GM12801 (cell line): ENCODE measurements around the gene OR4S1.
"Not testable (repeated sequence)": the region's sequence is repeated elsewhere in the genome, so short reads cannot be mapped to it uniquely, and the experiment has no call there.

Experiments used
- TF ChIP-seq, protein P1 (sequence below): IDR thresholded peaks from one replicate; pipeline ENCODE4 v1.5.1; 2011; ENCODE audit warnings: control low read depth; ENCODE audit not compliant: insufficient read length; ENCODE audit errors: extremely low read depth

Gene OR4S1, protein sequence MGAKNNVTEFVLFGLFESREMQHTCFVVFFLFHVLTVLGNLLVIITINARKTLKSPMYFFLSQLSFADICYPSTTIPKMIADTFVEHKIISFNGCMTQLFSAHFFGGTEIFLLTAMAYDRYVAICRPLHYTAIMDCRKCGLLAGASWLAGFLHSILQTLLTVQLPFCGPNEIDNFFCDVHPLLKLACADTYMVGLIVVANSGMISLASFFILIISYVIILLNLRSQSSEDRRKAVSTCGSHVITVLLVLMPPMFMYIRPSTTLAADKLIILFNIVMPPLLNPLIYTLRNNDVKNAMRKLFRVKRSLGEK

DNA sequence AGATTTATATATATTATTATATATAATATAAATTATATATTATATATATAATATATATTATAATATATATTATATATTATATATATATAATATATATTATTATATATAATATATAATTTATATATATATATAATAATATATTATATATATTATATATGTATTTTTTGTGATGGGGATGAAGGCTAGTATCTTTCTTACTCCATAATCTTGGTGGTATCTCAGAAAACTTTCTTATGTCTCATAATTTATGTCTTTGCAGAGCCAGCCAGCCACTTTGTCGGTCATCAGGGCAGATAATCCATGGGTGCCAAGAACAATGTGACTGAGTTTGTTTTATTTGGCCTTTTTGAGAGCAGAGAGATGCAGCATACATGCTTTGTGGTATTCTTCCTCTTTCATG, at the start of gene OR4S1:
TSS of gene OR4S1 (plus strand) at position 301 of the 400 bp plus-strand sequence. CDS start at position 301, 0 bp downstream.
- TF ChIP-seq, protein P1, sequence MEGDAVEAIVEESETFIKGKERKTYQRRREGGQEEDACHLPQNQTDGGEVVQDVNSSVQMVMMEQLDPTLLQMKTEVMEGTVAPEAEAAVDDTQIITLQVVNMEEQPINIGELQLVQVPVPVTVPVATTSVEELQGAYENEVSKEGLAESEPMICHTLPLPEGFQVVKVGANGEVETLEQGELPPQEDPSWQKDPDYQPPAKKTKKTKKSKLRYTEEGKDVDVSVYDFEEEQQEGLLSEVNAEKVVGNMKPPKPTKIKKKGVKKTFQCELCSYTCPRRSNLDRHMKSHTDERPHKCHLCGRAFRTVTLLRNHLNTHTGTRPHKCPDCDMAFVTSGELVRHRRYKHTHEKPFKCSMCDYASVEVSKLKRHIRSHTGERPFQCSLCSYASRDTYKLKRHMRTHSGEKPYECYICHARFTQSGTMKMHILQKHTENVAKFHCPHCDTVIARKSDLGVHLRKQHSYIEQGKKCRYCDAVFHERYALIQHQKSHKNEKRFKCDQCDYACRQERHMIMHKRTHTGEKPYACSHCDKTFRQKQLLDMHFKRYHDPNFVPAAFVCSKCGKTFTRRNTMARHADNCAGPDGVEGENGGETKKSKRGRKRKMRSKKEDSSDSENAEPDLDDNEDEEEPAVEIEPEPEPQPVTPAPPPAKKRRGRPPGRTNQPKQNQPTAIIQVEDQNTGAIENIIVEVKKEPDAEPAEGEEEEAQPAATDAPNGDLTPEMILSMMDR = no peak

DNA sequence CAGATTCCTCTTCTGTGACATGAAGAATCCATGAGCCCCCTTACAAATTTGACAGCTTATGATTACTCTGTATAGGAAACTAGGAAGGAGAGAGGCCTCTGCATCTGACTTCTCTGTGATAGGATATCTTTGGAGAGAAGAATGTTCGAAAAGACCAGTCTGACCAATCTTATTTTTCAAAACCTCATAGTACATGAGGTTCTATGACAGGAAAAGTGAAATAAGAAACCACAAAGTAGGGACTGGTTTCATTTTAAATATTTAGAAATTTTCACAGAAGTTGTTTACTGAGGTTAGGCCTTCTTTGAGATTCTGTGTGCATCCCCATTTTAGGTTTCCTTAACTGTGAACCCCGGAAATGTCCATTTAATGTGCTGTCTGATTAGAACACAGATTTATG, 44.4 kb upstream of the OR4S1 start:
- TF ChIP-seq, protein P1 = no peak

DNA sequence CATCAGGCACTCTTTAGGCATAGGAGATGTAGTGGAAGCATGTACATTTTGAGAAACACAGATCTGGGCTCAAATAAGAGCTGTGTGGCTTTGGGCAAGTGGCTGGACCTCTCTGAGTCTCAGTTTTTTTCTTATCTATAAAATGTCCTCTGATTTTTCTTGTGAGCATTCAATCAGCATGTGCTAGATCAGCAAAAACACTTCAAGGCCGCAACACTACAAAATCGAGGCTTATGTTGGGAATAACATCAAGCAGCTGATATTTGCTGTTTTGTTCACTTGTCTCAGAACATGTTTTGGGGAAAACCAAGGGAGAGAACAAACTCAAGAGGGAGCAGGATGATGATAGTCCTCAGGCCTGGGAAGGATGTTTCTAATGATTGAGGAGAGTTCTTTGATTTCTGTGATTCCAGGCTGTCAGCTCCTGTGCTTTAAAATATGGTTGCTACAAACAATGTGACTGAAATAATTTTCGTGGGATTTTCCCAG, 42.6 kb upstream of the OR4S1 start, which contains the start of gene OR4X1:
TSS of gene OR4X1 (plus strand) at position 439 of the 489 bp plus-strand sequence. CDS start at position 439, 0 bp downstream.
- TF ChIP-seq, protein P1 = no peak

DNA sequence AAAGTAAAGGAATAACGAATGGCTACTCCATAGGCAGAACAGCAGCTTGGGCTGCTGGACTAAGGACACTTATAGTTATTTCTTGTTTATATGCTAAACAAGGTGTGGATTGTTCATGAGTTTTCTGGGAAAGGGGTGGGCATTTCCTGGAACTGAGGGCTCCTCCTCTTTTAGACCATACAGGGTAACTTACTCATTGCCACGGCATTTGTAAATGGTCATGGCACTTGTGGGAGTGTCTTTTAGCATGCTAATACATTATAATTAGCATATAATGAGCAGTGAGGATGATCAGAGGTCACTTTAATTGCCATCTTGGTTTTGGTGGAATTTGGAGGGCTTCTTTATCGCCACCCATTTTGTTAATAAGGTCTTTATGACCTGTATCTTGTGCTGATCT, 35.4 kb upstream of the OR4S1 start:
- TF ChIP-seq, protein P1 = no peak

DNA sequence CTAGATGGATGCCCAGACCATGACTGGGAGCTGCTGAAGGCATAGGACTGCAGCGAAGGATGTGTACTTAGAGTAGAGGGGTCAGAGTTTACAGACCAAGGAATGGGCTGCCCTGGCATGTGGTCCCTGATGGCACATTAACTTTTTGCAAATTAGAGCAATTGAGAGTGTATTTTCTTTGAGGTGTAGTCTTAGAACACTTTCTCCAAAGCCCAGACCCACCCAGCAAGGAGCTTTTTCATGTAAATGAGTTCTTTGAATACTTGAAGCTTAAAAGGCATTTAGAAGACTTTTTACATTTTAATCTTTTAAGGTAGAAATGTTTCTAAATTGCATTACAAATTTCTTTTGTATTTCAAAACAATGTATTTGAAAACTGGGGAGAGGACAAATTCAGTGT, 33.4 kb upstream of the OR4S1 start:
- TF ChIP-seq, protein P1 = no peak

DNA sequence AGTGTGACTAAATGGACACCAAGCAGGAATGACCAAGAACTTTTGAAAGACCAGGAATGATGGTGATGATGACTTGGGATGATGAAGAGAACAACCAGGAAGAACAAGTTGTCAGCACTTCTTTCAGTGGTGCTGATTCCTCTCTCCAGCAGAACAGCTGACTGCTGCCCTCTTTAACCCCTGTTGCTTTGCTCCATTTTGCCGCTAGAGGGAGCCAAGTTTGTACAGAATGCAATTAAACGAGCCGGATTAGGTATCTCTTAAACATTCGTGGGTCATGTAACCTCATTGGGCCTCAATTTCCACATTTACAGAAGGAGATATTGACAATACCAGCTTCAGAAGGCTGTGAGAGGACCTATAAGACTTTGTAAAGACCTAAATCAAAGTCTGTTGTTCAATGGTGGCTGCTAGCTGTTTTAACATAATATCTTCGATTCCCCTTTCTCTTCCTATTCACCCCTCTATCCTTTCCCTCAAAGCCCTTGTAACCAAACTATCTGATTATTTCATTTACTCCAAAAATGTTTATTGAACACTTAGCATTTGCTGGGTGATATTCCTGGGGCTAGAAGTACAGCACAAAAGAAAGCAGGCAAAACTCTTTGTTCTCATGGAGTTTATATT, 1.9 kb downstream of the OR4S1 start:
- TF ChIP-seq, protein P1 = peak; percentile 81

DNA sequence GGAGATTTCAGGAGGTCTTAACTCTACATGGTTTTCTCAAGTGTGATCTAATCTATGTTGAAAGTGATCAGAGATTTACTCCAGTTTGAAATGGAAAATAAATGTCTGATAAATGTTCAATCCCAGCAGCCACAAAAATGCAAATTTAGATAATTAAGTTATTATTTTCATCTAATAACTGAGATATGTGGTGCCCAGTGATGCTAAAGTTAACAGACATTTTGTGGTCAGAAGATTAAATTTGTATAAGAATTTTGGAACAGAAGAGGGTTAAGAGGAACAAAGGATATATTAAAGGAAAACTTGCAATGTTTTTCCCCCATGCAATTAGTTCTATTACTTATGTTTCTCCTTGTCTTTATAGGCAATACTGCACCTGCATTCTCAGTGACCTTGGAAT, 18.6 kb downstream of the OR4S1 start, which contains the start of gene OR4C3:
TSS of gene OR4C3 (plus strand) at position 301 of the 400 bp plus-strand sequence. CDS start 102 bp downstream, outside the sequence.
- TF ChIP-seq, protein P1 = not testable (repeated sequence)
